MCF 10A (cell line): ENCODE measurements around the gene IL1RAPL2. TPM values are rescaled to one million over a fixed set of nuclear protein-coding genes. Genes with fewer than 3 reads are reported as not detected.
A peak's percentile ranks its signal among the peaks of the same experiment; 100 is the strongest.

Experiments
- BruUV-seq: library from RNA; stranded (reverse); fragments of 400-500 nt; replicated peaks from 2 replicates; lab custom pipeline; 2021; lab: Mats Ljungman, UMichigan
- CTCF ChIA-PET: fragments of 300-600 bp; sonication (Branson Sonifier 250); formaldehyde crosslinking; extraction: SDS; loops from one replicate; lab custom pipeline; 2021; ENCODE audit warnings: antibody characterized with exemption, inconsistent platforms; lab: Yijun Ruan, JAX
- POLR2A ChIA-PET: fragments of 300-600, 350-650 bp; sonication (Branson Sonifier 250); formaldehyde crosslinking; extraction: SDS; loops from one replicate; lab custom pipeline; 2020; ENCODE audit warnings: antibody characterized with exemption, inconsistent platforms; lab: Yijun Ruan, JAX
- DNase-seq: peaks from one replicate; pipeline ENCODE4 v3.0.0-alpha.2; 2018; ENCODE audit not compliant: unreplicated experiment
- H3K27ac Mint-ChIP-seq: one replicate; pipeline ENCODE4 v1.8.0; 2022; ENCODE audit warnings: mild to moderate bottlenecking, low read depth, mixed read lengths; ENCODE audit not compliant: unreplicated experiment
- H3K27me3 Mint-ChIP-seq: one replicate; pipeline ENCODE4 v1.8.0; 2022; ENCODE audit warnings: mixed read lengths; ENCODE audit not compliant: insufficient read depth, unreplicated experiment
- H3K36me3 Mint-ChIP-seq: one replicate; pipeline ENCODE4 v1.8.0; 2022; ENCODE audit warnings: mild to moderate bottlenecking, moderate library complexity, mixed read lengths; ENCODE audit not compliant: insufficient read depth, unreplicated experiment
- H3K4me1 Mint-ChIP-seq: one replicate; pipeline ENCODE4 v1.8.0; 2022; ENCODE audit warnings: mixed read lengths; ENCODE audit not compliant: insufficient read depth, unreplicated experiment
- H3K4me3 Mint-ChIP-seq: one replicate; pipeline ENCODE4 v1.8.0; 2022; ENCODE audit warnings: mild to moderate bottlenecking, moderate library complexity, mixed read lengths; ENCODE audit not compliant: unreplicated experiment
- H3K9me3 Mint-ChIP-seq: one replicate; pipeline ENCODE4 v1.8.0; 2022; ENCODE audit warnings: mixed read lengths; ENCODE audit not compliant: unreplicated experiment
- CTCF ChIP-seq: fragments of 200-600 bp; IDR thresholded peaks from one replicate; pipeline ENCODE4 v1.8.0; 2022; ENCODE audit warnings: antibody characterized with exemption, mild to moderate bottlenecking; ENCODE audit not compliant: unreplicated experiment
- intact Hi-C: fragments of 100-400 bp; cut with micrococcal nuclease; formaldehyde crosslinking; loops from 2 replicates; pipeline ENCODE4 v1.14.1; 2022
- total RNA-seq: library from RNA; stranded (reverse); gene quantifications from 2 replicates; pipeline ENCODE4 v1.2.3, GENCODE V29; 2022

The IL1RAPL2 gene
- total RNA-seq, 1 experiment from 2014 or later: 4.4 TPM

- CTCF ChIA-PET: interaction anchor here (0.6 kb wide), 1 partner anchor 337 kb away, joined by 4 read pairs; no protein-coding TSS in a partner anchor
Measured at GRCh38 chrX:105468741-105469140, 902.7 kb downstream of the IL1RAPL2 start.

GRCh38 chrX:105471597-105471996 is 905.6 kb downstream of the IL1RAPL2 start:
- no TSS peak for BruUV-seq
- no peak overlapping the region for H3K4me3 Mint-ChIP-seq
- peaks cover 9% of the 10 kb centered on the region for H3K4me1 Mint-ChIP-seq
- H3K27me3 Mint-ChIP-seq: peaks cover 48% of the 10 kb centered on the region
- ChIA-PET POLR2A (interaction anchor here (0.5 to 1.1 kb wide), 2 partner anchors 11 to 91 kb away, joined by 3 read pairs; no protein-coding TSS in a partner anchor), CTCF (no interaction called here)
- DNase-seq: no peak
- no peaks in the 10 kb centered on the region for H3K36me3 Mint-ChIP-seq
- no peaks in the 10 kb centered on the region for H3K9me3 Mint-ChIP-seq
- intact Hi-C loops: no loop called here
- TF ChIP-seq CTCF: no peak
- no peak overlapping the region for H3K27ac Mint-ChIP-seq

More at GRCh38 chrX:105468741-105469140, 902.7 kb downstream of the IL1RAPL2 start:
- Mint-ChIP-seq H3K36me3 (no peaks in the 10 kb centered on the region), H3K4me3 (no peak overlapping the region), H3K27me3 (peaks cover 37% of the 10 kb centered on the region), H3K27ac (no peak overlapping the region), H3K4me1 (no peaks in the 10 kb centered on the region), H3K9me3 (no peaks in the 10 kb centered on the region)
- TF ChIP-seq CTCF: no peak
- DNase-seq: no peak
- POLR2A ChIA-PET: no interaction called here
- intact Hi-C loops: loop anchor here (10.0 kb wide), 1 partner anchor 226 kb away; no protein-coding TSS in a partner anchor
- no TSS peak for BruUV-seq

- DNase-seq: peak; percentile 24
- Mint-ChIP-seq H3K9me3 (no peaks in the 10 kb centered on the region), H3K27ac (peak overlapping the region; percentile 69), H3K4me1 (peaks cover 9% of the 10 kb centered on the region), H3K4me3 (no peak overlapping the region), H3K27me3 (peaks cover 59% of the 10 kb centered on the region), H3K36me3 (no peaks in the 10 kb centered on the region)
- no TSS peak for BruUV-seq
- POLR2A ChIA-PET: interaction anchor here (0.6 to 1.2 kb wide), 2 partner anchors 15 to 51 kb away, joined by 3 read pairs; no protein-coding TSS in a partner anchor
- intact Hi-C loops: no loop called here
- CTCF ChIA-PET: no interaction called here
- TF ChIP-seq CTCF: no peak
Measured at GRCh38 chrX:105475801-105476200, 909.8 kb downstream of the IL1RAPL2 start.

GRCh38 chrX:105477351-105477750 is 911.4 kb downstream of the IL1RAPL2 start:
- no peak for DNase-seq
- no TSS peak for BruUV-seq
- CTCF ChIA-PET: interaction anchor here (1.0 kb wide), 1 partner anchor 224 kb away, joined by 4 read pairs; no protein-coding TSS in a partner anchor

More at GRCh38 chrX:105477351-105477750, 911.4 kb downstream of the IL1RAPL2 start:
- Mint-ChIP-seq H3K9me3 (no peaks in the 10 kb centered on the region), H3K4me1 (peaks cover 9% of the 10 kb centered on the region), H3K27me3 (peaks cover 44% of the 10 kb centered on the region), H3K27ac (peak overlapping the region; percentile 69), H3K4me3 (no peak overlapping the region), H3K36me3 (no peaks in the 10 kb centered on the region)
- POLR2A ChIA-PET: interaction anchor here (1.0 to 1.7 kb wide), 2 partner anchors 11 to 16 kb away, joined by 3 to 7 read pairs; no protein-coding TSS in a partner anchor
- intact Hi-C loops: no loop called here
- no peak for TF ChIP-seq CTCF
